ENCODE measurements around the gene STX8. TPM values are rescaled to one million over a fixed set of nuclear protein-coding genes. Genes with fewer than 3 reads are reported as not detected.

STX8 gene
- total and polyA plus RNA-seq, 4 donors: 14.7 to 39.5 (median 28.7) TPM

DNA sequence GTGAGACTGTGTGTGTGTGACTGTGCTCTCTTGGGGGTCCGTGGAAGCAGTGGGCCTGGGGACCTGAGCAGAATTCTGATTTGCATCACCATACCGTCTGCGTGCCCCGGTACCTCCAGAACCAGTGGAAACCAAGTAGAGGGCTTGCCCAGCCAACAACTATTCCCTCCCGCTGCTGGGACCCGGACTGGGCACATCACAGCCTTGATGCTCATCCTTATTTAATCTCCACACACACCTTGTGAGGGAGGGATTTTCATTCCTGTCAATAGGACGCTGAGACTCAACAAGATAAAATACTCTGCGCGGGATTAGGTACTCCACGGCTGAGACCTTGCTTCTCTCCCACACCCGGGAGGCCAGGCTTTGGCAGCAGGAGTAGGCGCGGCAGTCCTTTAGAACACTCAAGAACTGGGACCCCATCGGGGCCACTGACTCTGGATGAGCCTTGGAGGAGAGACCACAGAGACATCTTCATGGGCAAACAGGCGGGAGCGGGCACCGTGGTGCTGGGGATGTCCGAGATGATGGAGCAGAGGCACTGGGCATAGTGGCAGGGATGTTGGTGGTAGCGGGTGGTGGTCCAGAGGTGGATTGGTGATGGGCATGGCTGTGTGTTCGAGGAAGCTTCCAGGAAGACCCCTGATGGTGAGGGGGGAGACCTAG is 346.3 kb downstream of the STX8 start (continued):
- TF ChIP-seq, protein P1, sequence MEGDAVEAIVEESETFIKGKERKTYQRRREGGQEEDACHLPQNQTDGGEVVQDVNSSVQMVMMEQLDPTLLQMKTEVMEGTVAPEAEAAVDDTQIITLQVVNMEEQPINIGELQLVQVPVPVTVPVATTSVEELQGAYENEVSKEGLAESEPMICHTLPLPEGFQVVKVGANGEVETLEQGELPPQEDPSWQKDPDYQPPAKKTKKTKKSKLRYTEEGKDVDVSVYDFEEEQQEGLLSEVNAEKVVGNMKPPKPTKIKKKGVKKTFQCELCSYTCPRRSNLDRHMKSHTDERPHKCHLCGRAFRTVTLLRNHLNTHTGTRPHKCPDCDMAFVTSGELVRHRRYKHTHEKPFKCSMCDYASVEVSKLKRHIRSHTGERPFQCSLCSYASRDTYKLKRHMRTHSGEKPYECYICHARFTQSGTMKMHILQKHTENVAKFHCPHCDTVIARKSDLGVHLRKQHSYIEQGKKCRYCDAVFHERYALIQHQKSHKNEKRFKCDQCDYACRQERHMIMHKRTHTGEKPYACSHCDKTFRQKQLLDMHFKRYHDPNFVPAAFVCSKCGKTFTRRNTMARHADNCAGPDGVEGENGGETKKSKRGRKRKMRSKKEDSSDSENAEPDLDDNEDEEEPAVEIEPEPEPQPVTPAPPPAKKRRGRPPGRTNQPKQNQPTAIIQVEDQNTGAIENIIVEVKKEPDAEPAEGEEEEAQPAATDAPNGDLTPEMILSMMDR (IDR thresholded peaks at IDR 0.05; ENCODE audit: low read depth, low read length, missing input control): no peak
- no peak for TF ChIP-seq RXRA (IDR thresholded peaks at IDR 0.05)

DNA sequence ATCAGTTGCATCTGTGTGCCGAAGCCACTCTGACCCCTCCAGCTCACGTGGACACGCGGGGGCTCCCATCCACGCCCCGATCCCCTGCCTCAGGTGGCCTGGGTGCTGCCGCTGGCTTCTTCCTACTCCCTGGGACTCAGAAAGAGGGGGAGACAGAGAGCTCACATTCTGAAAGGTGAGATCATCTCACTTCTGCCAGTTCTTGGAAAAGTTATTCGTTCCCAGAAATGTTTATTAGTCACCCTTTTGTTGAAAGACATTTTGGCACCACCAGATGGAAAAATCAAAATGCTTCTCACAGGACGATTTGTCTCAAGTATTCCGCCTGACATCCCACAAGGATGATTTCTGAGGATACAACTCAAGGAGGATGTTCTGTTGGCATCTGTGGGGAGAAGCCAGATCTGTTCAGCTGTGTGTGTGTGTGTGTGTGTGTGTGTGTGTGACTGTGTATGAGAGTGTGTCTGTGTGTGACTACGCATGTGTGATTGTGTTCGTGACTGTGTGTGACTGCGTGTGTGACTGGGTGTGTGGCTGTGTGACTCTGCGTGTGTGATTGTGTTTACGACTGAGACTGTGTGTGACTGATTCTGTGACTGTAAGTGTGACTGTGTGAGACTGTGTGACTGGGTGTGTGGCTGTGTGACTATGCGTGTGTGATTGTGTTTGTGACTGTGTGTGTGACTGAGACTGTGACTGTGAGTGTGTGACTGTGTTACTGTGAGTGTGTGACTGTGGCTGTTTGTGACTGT is 347.0 kb downstream of the STX8 start:
- TF ChIP-seq HNF4G (IDR thresholded peaks at IDR 0.05) (no peak), RAD21 (IDR thresholded peaks at IDR 0.05) (no peak), GABPA (IDR thresholded peaks at IDR 0.05 in 1 of 2, conservative IDR thresholded peaks at IDR 0.05 in 1 of 2) (no peak), SP1 (IDR thresholded peaks at IDR 0.05) (no peak), FOXA1 (IDR thresholded peaks at IDR 0.05) (no peak), YY1 (IDR thresholded peaks at IDR 0.05) (no peak), HNF4A (conservative IDR thresholded peaks at IDR 0.05) (no peak), EGR1 (IDR thresholded peaks at IDR 0.05; ENCODE audit: low read depth in 2 of 2) (no peak), FOXA2 (IDR thresholded peaks at IDR 0.05) (no peak), RXRA (IDR thresholded peaks at IDR 0.05) (no peak), TAF1 (conservative IDR thresholded peaks at IDR 0.05) (no peak), JUND (IDR thresholded peaks at IDR 0.05) (no peak), NR2F2 (IDR thresholded peaks at IDR 0.05) (no peak)
- TF ChIP-seq, protein P1 (IDR thresholded peaks at IDR 0.05; ENCODE audit: low read depth, low read length, missing input control): no peak
- TF ChIP-seq, protein P2, sequence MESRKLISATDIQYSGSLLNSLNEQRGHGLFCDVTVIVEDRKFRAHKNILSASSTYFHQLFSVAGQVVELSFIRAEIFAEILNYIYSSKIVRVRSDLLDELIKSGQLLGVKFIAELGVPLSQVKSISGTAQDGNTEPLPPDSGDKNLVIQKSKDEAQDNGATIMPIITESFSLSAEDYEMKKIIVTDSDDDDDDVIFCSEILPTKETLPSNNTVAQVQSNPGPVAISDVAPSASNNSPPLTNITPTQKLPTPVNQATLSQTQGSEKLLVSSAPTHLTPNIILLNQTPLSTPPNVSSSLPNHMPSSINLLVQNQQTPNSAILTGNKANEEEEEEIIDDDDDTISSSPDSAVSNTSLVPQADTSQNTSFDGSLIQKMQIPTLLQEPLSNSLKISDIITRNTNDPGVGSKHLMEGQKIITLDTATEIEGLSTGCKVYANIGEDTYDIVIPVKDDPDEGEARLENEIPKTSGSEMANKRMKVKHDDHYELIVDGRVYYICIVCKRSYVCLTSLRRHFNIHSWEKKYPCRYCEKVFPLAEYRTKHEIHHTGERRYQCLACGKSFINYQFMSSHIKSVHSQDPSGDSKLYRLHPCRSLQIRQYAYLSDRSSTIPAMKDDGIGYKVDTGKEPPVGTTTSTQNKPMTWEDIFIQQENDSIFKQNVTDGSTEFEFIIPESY (IDR thresholded peaks at IDR 0.05): no peak
- TF ChIP-seq, protein P3, sequence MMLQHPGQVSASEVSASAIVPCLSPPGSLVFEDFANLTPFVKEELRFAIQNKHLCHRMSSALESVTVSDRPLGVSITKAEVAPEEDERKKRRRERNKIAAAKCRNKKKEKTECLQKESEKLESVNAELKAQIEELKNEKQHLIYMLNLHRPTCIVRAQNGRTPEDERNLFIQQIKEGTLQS (IDR thresholded peaks at IDR 0.05): no peak
- TF ChIP-seq, protein P4, sequence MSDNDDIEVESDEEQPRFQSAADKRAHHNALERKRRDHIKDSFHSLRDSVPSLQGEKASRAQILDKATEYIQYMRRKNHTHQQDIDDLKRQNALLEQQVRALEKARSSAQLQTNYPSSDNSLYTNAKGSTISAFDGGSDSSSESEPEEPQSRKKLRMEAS (IDR thresholded peaks at IDR 0.05): no peak
- TF ChIP-seq, protein P5, sequence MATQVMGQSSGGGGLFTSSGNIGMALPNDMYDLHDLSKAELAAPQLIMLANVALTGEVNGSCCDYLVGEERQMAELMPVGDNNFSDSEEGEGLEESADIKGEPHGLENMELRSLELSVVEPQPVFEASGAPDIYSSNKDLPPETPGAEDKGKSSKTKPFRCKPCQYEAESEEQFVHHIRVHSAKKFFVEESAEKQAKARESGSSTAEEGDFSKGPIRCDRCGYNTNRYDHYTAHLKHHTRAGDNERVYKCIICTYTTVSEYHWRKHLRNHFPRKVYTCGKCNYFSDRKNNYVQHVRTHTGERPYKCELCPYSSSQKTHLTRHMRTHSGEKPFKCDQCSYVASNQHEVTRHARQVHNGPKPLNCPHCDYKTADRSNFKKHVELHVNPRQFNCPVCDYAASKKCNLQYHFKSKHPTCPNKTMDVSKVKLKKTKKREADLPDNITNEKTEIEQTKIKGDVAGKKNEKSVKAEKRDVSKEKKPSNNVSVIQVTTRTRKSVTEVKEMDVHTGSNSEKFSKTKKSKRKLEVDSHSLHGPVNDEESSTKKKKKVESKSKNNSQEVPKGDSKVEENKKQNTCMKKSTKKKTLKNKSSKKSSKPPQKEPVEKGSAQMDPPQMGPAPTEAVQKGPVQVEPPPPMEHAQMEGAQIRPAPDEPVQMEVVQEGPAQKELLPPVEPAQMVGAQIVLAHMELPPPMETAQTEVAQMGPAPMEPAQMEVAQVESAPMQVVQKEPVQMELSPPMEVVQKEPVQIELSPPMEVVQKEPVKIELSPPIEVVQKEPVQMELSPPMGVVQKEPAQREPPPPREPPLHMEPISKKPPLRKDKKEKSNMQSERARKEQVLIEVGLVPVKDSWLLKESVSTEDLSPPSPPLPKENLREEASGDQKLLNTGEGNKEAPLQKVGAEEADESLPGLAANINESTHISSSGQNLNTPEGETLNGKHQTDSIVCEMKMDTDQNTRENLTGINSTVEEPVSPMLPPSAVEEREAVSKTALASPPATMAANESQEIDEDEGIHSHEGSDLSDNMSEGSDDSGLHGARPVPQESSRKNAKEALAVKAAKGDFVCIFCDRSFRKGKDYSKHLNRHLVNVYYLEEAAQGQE (IDR thresholded peaks at IDR 0.05): no peak
- Histone ChIP-seq H3K9ac (ENCODE audit: low read depth in 1 of 2, low read length in 2 of 2) (no peak overlapping the region), H3K4me3 (ENCODE audit: low read depth in 1 of 3, low read length in 3 of 3) (no peak overlapping the region), H3K27ac (ENCODE audit: low read depth in 1 of 2, low read length in 2 of 2) (no peak overlapping the region), H3K27me3 (ENCODE audit: control insufficient read depth in 4 of 4, insufficient read depth in 4 of 4, low read length in 3 of 4) (no peaks in the 10 kb centered on the region), H3K9me3 (ENCODE audit: control insufficient read depth in 4 of 4, low read length in 3 of 4) (no peaks in the 10 kb centered on the region), H3K4me1 (ENCODE audit: control insufficient read depth in 4 of 4, insufficient read depth in 4 of 4, low read length in 3 of 4) (no peaks in the 10 kb centered on the region), H3K36me3 (ENCODE audit: control insufficient read depth in 4 of 4, insufficient read depth in 3 of 4, low read depth in 1 of 4, low read length in 3 of 4) (no peaks in the 10 kb centered on the region)
- WGBS: 83% methylated on average over 16 of the region's 16 CpGs
- no peak for DNase-seq (ENCODE audit: low spot score)

Data from liver (tissue), 9 donors.